ENCODE data around the gene FAM204A. TPM values are rescaled to one million over a fixed set of nuclear protein-coding genes. Genes with fewer than 3 reads are reported as not detected.

Gene FAM204A
- total RNA-seq: 58.6 and 69.0 TPM in 2 replicates
- 34.9 TPM for polyA plus RNA-seq (2012)

DNA sequence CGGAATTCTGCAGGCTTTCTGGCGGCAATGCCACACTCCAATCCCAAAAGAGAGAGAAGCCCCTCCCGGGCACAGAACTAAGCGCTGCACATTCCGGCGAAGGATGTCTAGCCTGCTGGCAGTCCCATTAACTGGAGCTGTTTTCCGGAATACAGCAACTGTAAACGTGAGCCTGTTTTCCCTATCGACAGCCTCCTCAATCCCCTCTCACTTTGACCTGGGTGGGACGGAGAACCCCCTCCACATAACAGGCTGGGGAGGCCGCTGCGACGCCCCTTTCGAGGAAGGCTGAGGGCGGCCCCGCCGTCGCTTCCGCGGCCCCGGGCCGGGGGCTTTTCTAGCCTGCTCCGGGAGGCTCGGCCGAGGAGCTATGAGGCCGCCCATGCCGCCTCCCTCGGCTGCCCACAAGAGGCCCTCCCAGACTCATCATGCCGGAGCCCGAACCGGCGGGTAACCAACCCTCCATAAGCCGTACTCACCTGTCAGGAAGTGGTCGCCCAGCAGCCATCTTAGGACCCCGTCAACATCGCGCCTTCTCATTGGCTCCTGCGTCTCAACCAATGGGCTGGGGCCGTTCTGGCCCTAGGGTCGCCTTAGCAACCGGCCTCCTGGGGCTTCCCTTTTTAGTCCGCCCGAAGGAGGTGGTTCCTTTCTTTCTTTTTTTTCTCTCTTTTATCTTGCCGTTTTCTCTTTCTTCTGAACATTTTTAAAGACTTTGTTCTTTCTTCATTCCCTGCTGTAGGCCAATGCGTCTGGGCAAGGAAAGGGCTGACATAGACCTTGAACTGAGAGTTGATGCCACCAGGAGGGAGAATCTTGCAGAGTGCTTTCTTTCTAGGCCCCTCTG, at the start of gene FAM204A:
FAM204A (minus strand) TSS at position 534 of the 847 bp plus-strand sequence. CDS start 5,909 bp downstream, outside the sequence.
- peak; percentile 96 for DNase-seq (ENCODE audit: low read depth)

DNA sequence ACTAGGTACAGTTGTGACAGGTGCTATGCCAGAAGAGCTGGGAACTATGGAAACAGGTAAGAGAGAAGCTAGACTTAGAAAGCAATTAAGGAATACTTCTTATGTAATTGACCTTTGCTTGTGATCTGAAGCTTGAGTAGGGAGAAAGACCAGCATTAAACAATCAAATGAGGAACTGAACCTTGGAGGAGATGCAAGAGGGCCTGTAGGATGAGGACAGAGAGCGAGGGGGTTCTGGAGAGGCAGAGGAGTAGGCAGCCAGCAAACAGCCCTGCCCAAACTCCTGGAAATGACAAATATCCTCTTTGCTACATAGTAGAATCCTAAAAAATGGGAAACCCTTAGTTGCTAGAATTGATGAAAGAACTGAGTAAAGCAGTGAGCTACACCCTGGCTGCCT, 41.6 kb upstream of the FAM204A start:
- DNase-seq (ENCODE audit: low read depth): no peak

DNA sequence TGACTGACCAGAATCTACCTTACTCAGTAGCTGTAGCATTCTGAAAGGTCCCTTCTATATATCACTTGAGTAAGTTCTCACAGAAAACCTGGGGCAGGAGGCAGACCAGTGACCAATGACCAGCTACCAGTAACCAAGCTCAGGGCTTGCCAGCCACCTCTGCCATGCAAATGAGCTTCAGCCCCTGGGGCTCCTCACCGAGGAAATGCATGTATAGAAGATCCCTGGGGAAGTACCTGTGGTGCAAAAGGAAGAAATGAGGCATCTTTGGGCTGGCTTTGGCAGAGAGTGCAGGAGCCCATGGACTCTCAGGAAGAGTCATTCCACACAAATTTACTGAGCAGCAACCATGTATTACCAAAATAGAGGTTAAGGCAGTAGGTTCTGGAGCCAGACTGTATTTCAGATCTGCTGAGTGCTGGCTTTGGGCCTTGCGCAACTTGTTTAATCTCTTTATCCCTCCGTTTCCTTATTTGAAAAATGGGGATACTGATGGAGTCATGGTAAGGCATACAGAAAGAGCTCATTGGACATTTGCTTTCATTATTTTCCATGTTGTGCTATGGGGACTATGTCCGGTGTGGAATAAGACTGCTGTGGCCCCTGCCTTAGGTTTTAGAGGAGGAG, 41.1 kb upstream of the FAM204A start:
- DNase-seq (ENCODE audit: low read depth): no peak

DNA sequence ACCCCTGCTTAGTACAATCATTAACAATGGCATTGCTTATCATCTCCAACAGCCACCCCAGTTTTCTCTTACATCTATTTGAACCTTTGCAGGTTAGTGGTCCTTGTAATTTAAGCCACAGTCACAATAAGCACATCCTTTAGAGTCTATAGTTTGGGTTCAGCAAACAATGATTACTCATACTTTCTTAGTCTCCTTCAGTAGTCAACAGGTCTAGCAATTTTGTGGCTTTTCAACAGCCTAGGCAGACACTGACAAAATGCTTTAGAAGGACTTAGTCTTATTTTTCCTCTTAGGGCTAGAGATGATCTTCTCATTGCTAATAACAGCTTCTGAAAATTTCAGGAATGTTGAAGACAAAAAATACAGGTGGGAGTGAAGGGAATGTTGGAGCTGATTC, 32.3 kb upstream of the FAM204A start:
- DNase-seq (ENCODE audit: low read depth): no peak

DNA sequence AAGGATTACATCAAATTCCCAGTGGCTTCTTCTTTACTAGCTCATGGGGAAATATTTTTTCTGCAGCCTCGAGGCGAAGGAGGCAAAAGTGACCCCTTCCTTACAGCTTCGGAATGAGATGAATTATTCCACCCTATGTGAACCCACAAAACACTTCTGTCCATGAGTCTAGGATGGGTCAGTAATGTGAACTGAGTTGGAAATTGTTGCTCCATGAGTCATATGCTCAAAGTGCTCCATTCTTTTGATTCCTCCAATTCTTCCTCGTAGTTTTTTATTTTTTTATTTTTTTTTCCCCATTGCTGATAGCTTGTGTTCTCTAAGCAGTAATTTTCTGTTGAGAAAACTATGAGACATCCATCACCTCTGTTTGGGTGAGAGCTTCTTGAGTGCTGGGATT, 31.7 kb upstream of the FAM204A start:
- peak; percentile 54 for DNase-seq (ENCODE audit: low read depth)

DNA sequence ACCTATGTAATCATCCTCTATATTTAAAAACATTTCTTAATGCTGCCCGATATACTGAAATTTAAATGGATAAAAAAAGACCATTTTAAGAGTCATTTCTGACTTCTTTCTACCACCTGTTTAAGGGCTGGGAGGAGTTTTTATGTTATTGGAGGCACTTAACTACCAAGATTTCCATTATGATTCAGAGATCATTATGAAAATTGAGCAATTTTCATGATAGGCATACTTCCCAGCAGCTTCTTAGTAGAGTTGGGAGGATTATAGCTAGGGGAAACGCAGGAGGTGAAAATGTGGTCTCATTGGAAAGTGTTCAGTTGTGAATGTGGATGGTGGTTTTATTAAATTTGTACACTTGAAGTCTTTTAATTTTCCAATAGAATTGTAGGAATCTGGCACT, 28.4 kb upstream of the FAM204A start:
- DNase-seq (ENCODE audit: low read depth): no peak

DNA sequence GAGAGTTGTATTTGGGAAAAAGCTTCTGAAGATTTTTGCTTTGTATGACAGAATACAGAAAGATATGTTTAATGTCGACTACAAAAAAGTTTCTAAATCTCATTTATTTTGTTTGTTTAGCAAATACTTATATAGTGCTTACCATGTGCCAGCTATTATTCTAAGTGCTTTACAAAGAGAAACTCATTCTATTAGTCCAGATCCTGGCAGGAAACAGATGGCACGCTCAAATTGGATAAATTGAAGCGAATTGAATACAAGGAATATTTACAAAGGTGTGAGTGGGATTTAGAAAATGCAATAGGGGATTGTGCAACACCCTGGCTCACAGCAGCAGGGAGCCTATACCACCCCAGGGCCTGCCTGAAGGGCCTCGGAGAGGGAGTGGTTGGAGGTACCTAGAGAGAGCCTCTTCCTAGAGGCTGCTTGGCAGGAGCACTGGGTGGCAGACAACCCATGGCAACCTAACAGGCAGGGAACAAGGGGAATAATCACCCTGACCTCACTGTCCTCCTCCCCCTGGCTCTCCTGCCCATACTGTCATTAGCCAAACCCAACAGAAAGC, 27.6 kb upstream of the FAM204A start:
- DNase-seq (ENCODE audit: low read depth): no peak

DNA sequence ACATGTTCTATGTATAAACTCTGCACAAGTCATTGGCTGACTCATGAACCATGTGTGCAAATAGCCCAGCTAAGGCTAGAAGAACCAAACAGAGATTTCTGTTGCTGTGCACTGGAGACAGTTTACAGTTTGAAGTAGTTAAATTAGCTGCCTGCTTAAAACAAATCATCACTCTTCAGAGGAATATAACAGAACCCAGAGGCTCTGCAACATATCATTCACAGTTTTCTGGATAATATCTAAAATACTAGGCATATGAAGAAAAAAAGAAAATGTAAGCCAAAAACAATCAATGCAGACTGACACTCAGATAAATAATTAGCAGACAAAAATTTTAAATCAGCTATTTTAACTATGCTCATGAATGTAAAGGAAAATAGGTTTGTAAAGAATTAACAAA, 23.6 kb upstream of the FAM204A start:
- no peak for DNase-seq (ENCODE audit: low read depth)

DNA sequence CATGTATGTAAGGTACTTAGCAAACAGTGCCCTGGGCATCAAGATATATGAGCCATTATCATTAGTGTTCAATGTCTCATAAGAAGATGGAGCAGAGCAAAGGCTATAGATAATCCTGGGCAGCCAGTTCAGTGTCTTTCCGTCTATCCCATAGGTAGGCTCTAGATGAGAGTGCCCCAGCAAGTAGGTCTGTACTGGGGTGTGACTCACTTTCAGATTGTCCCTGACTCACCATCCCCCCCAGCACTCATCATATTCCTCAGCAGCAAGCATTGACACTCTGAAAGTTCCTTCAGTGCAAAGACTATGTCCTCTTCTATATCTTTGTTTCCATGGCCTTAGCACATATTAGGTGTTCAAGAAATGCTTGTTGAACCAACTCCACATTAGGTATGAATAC, 20.0 kb upstream of the FAM204A start:
- no peak for DNase-seq (ENCODE audit: low read depth)

DNA sequence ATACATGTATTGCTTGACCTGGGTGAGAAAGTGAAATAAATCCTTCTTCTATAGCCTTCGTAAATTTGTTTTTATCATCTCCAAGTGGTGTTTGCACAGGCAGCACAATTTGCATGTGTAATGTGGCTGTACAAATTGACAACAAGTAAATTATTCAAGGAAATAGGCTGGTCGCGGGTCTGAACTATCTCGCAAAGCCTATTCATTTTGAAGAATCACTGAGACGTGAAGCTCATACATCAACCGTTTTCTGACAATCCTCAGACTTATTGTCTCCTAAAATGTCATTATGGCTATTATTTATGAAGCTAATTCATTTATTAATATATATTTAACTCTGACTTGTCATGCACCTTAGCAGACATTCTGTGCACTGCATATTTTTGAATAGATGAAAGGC, 16.2 kb upstream of the FAM204A start:
- no peak for DNase-seq (ENCODE audit: low read depth)

DNA sequence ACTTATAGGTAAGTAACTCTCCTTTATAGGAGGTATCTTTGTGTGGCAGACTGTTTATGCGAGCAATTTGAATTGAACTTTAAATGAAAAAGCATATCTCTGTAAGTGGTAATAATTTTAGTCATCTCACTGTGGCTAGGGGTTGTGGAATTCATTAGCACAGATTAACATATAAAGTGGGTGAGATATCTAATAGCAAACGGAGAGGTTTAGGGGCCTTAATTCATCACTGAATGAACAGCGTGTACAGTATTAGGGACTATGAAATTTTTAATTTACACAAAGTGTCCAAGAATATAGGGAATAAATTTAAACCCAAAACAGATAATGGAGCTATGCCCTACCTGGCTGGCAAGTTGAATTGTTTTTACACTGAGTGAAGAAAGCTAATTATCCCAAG, 15.7 kb upstream of the FAM204A start:
- no peak for DNase-seq (ENCODE audit: low read depth)

DNA sequence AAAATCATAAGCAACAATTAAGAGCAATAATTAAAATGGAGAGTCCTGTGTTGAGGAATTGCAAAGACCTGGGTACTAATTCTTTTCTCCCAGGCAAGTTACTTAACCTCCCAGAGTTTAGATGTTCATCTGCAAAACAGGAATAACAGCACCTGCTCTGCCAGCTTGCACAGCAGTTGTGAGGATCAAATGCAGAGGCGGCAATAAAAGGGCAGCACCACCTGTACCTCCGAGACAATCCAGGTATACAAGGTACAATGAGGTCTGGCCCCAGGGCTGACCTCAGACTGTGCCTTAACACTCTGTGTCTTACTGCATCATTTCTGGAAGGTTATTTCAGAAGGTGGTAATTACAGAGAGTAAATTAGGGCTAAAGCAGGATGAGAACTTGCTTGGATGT, 14.5 kb upstream of the FAM204A start:
- no peak for DNase-seq (ENCODE audit: low read depth)

DNA sequence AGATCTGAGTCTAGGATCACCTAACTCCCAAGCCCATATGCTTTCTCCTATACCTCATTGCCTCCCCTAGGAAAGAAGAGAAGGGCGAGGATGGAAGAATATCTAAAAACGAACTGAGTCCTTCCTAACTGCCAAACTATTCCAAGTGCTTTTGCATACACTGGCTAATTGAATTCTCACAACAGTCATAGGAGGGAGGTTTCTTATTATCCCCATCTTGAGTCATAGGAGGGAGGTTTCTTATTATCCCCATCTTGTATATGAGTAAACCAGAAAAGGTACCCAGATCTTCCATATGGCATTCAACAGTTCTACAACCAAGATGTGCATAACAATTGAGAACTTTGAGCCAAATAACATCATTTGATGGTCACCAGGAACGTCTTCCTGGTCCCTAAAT, 13.1 kb upstream of the FAM204A start:
- DNase-seq (ENCODE audit: low read depth): no peak

DNA sequence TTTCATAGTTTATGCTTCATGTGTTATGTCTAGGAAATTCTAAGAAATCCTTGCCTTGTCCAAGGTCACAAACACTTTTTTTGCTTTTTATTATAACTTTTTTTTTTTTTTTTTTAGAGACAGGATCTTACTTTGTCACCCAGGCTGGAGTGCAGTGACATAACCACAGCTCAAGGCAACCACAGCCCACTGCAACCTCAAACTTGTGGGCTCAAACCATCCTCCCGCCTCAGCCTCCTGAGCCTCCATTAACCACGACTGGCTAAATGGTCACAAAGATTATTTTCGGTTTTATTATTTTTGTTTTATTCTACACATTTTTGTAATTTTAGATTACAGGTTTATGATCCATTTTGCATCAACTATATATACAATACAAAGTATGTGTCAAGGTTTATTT, 7.1 kb upstream of the FAM204A start:
- DNase-seq (ENCODE audit: low read depth): peak; percentile 3

DNA sequence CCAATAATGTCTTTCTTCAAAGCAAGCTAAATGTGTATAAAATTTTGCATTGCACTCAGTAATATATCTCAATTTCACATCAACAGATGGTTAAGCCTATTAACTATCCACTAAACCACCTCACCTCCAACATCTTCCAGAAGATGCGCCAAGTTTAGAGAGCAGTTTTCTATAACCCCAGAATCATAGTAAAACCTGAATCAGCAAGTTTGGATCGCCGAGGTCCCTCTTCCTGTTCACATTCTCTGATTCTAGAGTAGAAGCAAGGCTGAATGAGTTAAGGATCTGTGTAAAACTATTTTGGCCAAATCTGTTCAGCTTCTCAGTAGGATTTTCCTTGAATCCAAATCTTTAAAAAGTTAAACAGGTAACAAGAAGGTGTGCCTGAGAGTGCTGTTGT, 1.4 kb upstream of the FAM204A start:
- DNase-seq (ENCODE audit: low read depth): no peak

DNA sequence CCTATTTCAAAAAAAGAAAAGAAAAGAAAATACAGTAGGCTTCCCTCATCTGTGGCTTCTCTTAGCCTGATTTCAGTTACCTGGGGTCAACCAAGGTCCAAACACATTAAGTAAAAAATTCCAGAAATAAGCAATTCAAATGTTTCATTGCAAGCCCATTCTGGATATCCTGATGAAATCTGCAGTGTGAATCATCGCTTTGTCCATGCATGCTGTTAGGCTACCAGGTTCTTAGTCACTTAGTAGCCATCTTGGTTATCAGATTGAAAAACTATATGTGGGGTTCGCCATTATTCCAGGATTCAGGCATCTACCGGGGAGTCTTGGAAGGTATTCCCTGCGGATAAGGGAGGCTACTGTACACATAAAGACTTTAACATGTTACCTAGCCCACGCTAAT, 991 bp upstream of the FAM204A start:
- no peak for DNase-seq (ENCODE audit: low read depth)

DNA sequence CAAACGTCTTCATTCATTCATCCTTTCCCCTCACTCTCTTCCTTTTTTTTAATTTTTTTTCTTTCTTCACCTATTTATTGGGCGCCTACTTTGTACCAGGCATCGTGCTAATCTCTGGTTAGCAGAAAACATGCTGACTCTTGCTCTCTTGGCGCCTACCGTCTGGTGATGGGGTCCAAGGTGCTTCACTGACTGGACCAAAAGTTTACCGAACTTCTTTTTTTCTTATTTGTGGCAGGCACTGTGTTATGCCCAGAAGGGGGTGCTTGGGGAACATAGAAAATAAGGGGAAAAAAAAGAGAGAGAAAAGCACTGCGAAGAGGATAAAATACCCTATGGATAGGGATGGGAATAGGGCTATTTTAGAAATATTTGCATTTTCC, 505 bp upstream of the FAM204A start:
- no peak for DNase-seq (ENCODE audit: low read depth)

DNA sequence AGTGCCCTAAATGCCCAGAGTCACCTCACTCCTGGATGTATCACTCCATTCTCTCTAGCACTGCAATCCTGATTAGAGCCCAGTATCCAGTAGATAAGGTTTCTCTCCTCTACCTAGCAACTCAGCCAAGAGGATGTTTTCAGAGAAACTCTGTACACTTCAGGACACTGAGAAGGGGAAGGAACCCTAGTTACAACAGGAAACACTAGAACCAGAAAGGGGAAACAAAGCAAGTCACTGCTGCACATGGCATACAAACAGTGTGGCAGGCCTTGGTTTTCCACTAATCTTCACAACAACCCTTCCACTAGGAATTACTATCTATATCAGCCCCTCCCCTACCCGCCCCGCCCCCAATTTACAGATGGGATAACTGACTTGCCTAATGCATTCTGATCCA, 1.6 kb downstream of the FAM204A start:
- DNase-seq (ENCODE audit: low read depth): no peak

DNA sequence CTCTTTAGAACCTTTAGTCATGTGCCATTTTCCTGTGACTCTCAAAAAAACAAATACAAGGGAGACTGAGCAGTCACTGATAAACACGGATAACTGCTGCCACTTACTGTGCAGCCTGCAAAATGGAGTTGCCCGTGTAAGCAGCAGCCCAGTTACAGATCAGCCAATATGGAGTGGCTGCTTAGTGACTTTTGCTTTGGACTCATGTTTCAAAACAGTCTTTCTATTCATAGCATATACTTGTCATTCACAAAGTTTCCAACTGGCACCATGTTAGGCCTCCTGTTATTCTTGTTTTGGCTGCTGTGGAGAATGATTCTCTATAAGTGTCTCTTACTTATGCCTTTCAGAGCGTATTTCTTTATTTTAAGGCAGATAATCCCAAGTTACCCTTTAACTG, 3.0 kb downstream of the FAM204A start:
- peak; percentile 70 for DNase-seq (ENCODE audit: low read depth)

DNA sequence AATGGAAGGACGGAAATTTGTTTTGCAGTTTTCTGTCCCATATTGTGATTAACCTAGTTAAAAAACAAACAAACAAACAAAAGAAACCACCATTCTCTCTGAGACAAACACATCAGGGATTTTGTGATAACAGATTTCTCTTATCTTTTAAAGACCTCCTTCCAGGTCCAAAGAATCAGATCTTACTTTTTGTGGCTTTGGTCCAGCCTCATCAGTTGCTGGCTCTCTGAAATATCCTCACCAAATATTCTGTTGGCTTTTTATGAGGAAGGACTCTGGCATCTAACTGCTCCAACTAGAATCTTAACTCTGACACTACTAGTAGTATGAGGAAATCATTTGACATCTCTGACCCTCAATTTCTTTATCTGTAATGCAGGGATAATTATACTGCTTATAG, 4.8 kb downstream of the FAM204A start:
- no peak for DNase-seq (ENCODE audit: low read depth)

DNA sequence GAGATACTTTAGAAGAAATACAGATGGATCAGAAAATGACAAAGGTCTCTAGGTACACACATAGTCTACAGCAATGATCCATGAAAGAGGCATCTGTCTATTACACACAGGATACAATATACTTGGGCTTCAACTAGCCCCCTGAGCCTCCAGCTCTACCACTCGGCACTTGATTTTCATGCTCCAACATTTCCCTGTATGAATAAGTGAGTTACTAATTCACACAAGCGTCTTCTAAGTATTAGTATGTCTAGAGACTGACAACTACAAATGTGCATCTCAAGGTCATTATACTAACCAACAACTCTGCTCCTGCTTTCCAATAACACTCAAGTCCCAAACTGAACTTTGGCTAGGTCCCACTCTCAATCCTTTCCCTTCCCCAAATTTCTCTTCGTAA, 8.3 kb downstream of the FAM204A start:
- DNase-seq (ENCODE audit: low read depth): no peak

DNA sequence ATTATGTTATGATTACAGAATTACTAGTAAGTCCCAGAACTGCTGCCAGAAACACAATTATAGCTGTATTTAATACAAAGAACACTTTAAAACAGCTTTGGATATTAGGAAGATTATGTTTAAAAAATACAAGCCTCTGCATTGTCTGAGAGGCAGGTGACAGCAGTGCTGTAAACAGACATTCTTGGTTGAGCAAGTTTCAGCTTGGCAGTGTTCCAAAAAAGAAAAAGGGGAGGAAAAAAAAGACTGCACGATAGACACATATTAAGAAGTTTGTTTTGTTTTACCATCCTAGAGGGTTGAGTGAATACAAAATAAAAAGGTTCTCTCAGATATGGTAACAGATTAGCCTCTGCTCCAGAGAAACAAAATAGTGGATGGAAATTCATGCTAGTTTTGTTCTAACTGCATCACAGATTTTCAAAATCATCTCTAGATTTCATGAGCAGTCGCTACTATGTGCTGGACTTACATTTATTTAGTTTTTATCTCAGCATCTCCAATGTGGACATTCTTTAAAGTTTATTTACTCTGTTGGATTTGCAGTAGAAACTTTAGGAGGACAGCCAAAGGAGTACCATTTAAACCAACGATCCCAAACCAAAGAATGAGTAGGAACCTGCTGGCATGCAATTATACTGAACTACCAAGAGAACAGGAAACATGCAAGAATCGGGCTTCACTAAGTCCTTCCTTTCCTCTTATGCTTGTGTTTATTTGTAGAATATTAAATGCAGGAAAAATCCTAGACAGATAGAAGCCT, 9.0 kb downstream of the FAM204A start:
- DNase-seq (ENCODE audit: low read depth): peak; percentile 30

Measured in myocyte (in vitro differentiated cells).